IMR-90 (cell line): Measurements from ENCODE around the gene SLC66A2. TPM values are rescaled to one million over a fixed set of nuclear protein-coding genes. Genes with fewer than 3 reads are reported as not detected.

Source experiments
- ATAC-seq: fragments of 200-7000 bp; cut with Tn5 transposase; 2 replicates; pipeline ENCODE4 v1.9.1; 2020; ENCODE audit warnings: low read depth, mild to moderate bottlenecking, moderate library complexity
- BruUV-seq: library from RNA; stranded (reverse); fragments of 400-500 nt; replicated peaks from 2 replicates; lab custom pipeline; 2021; lab: Mats Ljungman, UMichigan
- CTCF ChIA-PET: fragments of 300-600 bp; formaldehyde crosslinking; extraction: SDS; loops from one replicate; lab custom pipeline; 2021; ENCODE audit warnings: antibody characterized with exemption; lab: Yijun Ruan, JAX
- POLR2A ChIA-PET: fragments of 300-600 bp; sonication (Branson Sonifier 250); formaldehyde crosslinking; loops from one replicate; lab custom pipeline; 2022; ENCODE audit warnings: antibody characterized with exemption; ENCODE audit not compliant: unreplicated experiment; lab: Charles Lee
- DNase-seq: peaks from one replicate; pipeline ENCODE4 v3.0.0; 2013
- H2AFZ ChIP-seq: replicated peaks from 2 replicates; pipeline ENCODE3; 2013; ENCODE audit warnings: low read length, mild to moderate bottlenecking; ENCODE audit not compliant: poor library complexity
- H2AK5ac ChIP-seq: 2 replicates; pipeline ENCODE4 v1.6.1; 2013; ENCODE audit warnings: low read depth, low read length, inconsistent platforms
- H2AK9ac ChIP-seq: replicated peaks from 2 replicates; pipeline ENCODE3; 2013; ENCODE audit warnings: mild to moderate bottlenecking, low read depth, low read length, moderate library complexity; ENCODE audit not compliant: poor library complexity
- H2BK120ac ChIP-seq: 2 replicates; pipeline ENCODE4 v1.6.1; 2013; ENCODE audit warnings: low read depth, low read length, inconsistent platforms
- H2BK15ac ChIP-seq: 3 replicates; pipeline ENCODE4 v1.6.1; 2013; ENCODE audit warnings: low read depth, low read length, inconsistent platforms
- H2BK20ac ChIP-seq: 2 replicates; pipeline ENCODE4 v1.6.1; 2013; ENCODE audit warnings: low read depth, mild to moderate bottlenecking, inconsistent platforms, low read length, moderate library complexity
- H2BK5ac ChIP-seq: 2 replicates; pipeline ENCODE4 v1.6.1; 2013; ENCODE audit warnings: mild to moderate bottlenecking, low read depth, low read length, inconsistent platforms; ENCODE audit not compliant: poor library complexity, severe bottlenecking
- H3K14ac ChIP-seq: replicated peaks from 2 replicates; pipeline ENCODE4 v1.6.1; 2013; ENCODE audit warnings: low read depth, low read length, inconsistent platforms
- H3K18ac ChIP-seq: 2 replicates; pipeline ENCODE4 v1.6.1; 2013; ENCODE audit warnings: low read depth, low read length, control low read depth
- H3K23ac ChIP-seq: 2 replicates; pipeline ENCODE4 v1.6.1; 2013; ENCODE audit warnings: low read depth, low read length, inconsistent platforms
- H3K27ac ChIP-seq: 2 replicates; pipeline ENCODE4 v1.5.1; 2013; ENCODE audit warnings: mild to moderate bottlenecking, control low read depth, low read length; ENCODE audit not compliant: insufficient read depth
- H3K27me3 ChIP-seq: 2 replicates; pipeline ENCODE4 v1.6.1; 2013; ENCODE audit warnings: low read length; ENCODE audit not compliant: control insufficient read depth, insufficient read depth
- H3K36me3 ChIP-seq: 2 replicates; pipeline ENCODE4 v1.6.1; 2013; ENCODE audit warnings: low read length, mixed read lengths; ENCODE audit not compliant: control insufficient read depth, insufficient read depth
- H3K4ac ChIP-seq: 2 replicates; pipeline ENCODE4 v1.6.1; 2013; ENCODE audit warnings: low read depth, low read length, inconsistent platforms
- H3K4me1 ChIP-seq: 2 replicates; pipeline ENCODE4 v1.6.1; 2013; ENCODE audit warnings: low read length, mixed read lengths; ENCODE audit not compliant: control insufficient read depth, insufficient read depth
- H3K4me2 ChIP-seq: 2 replicates; pipeline ENCODE4 v1.6.1; 2013; ENCODE audit warnings: low read depth, mild to moderate bottlenecking, control low read depth, low read length, moderate library complexity
- H3K4me3 ChIP-seq: 2 replicates; pipeline ENCODE4 v1.5.1; 2013; ENCODE audit warnings: low read depth, mild to moderate bottlenecking, control low read depth, low read length, moderate library complexity; ENCODE audit not compliant: insufficient read depth
- H3K56ac ChIP-seq: 2 replicates; pipeline ENCODE4 v1.6.1; 2013; ENCODE audit warnings: low read length, inconsistent platforms; ENCODE audit not compliant: insufficient read depth; ENCODE audit errors: extremely low read depth
- H3K79me1 ChIP-seq, 2 experiments: 2 replicates each; pipeline ENCODE4 v1.6.1; 2013; ENCODE audit warnings: low read length in 2 of 2, inconsistent platforms in 1 of 2, low read depth in 1 of 2
- H3K9ac ChIP-seq: 2 replicates; pipeline ENCODE4 v1.6.1; 2013; ENCODE audit warnings: low read depth, low read length, control low read depth
- H3K9me1 ChIP-seq: 2 replicates; pipeline ENCODE4 v1.6.1; 2013; ENCODE audit warnings: low read length, inconsistent platforms; ENCODE audit not compliant: insufficient read depth
- H3K9me3 ChIP-seq: 2 replicates; pipeline ENCODE4 v1.6.1; 2013; ENCODE audit warnings: low read length; ENCODE audit not compliant: control insufficient read depth, insufficient read depth
- H4K20me1 ChIP-seq: 2 replicates; pipeline ENCODE4 v1.6.1; 2013; ENCODE audit warnings: low read length, inconsistent platforms; ENCODE audit not compliant: insufficient read depth
- H4K5ac ChIP-seq: 2 replicates; pipeline ENCODE4 v1.6.1; 2013; ENCODE audit warnings: mild to moderate bottlenecking, low read depth, low read length, control low read depth
- H4K8ac ChIP-seq, 2 experiments: 2 replicates each; pipeline ENCODE4 v1.6.1; 2013; ENCODE audit warnings: low read depth in 2 of 2, low read length in 2 of 2, control low read depth in 1 of 2, inconsistent platforms in 1 of 2
- H4K91ac ChIP-seq: 2 replicates; pipeline ENCODE4 v1.6.1; 2013; ENCODE audit warnings: low read depth, low read length, inconsistent platforms; ENCODE audit not compliant: insufficient read depth
- BHLHE40 ChIP-seq: fragments of 150-350 bp; IDR thresholded peaks from 2 replicates; pipeline ENCODE4 v1.6.1; 2016; ENCODE audit warnings: mild to moderate bottlenecking, low read depth, low read length
- CEBPB ChIP-seq: IDR thresholded peaks from 2 replicates; pipeline ENCODE4 v1.6.1; 2012; ENCODE audit warnings: low read depth, low read length, improper control_type of control experiment
- CHD1 ChIP-seq: IDR thresholded peaks from 2 replicates; pipeline ENCODE4 v1.6.1; 2012; ENCODE audit warnings: low read depth, low read length, improper control_type of control experiment
- FOS ChIP-seq: fragments of 150-350 bp; IDR thresholded peaks from 2 replicates; pipeline ENCODE4 v1.6.1; 2016; ENCODE audit warnings: low read depth, low read length
- MAZ ChIP-seq: IDR thresholded peaks from 2 replicates; pipeline ENCODE4 v1.6.1; 2012; ENCODE audit warnings: low read depth, mild to moderate bottlenecking, low read length, improper control_type of control experiment, moderate library complexity, borderline replicate concordance
- MXI1 ChIP-seq: IDR thresholded peaks from 2 replicates; pipeline ENCODE4 v1.6.1; 2012; ENCODE audit warnings: low read depth, mild to moderate bottlenecking, low read length, moderate library complexity, borderline replicate concordance
- POLR2A ChIP-seq: IDR thresholded peaks from 2 replicates; pipeline ENCODE4 v1.6.1; 2012; ENCODE audit warnings: mild to moderate bottlenecking, low read depth, low read length
- RAD21 ChIP-seq: IDR thresholded peaks from 2 replicates; pipeline ENCODE4 v1.6.1; 2012; ENCODE audit warnings: low read length, improper control_type of control experiment
- RCOR1 ChIP-seq: IDR thresholded peaks from 2 replicates; pipeline ENCODE4 v1.6.1; 2012; ENCODE audit warnings: mild to moderate bottlenecking, low read length, improper control_type of control experiment; ENCODE audit not compliant: insufficient replicate concordance
- WGBS, 2 experiments: methylation state at CpG; one replicate each; pipeline versions ENCODE4 v1.1.5 to v1.1.7; 2013; ENCODE audit warnings: missing lambda C conversion rate in 2 of 2; ENCODE audit not compliant: insufficient read length in 1 of 2; ENCODE audit errors: extremely low coverage in 2 of 2; 5-methylcytosine and 5-hydroxymethylcytosine counted together
- dilution Hi-C: fragments of 300-500 bp; cut with HindIII; formaldehyde crosslinking; loops from one replicate; pipeline ENCODE4 v1.14.3; 2018; ENCODE audit warnings: low sequenced_read_pairs; ENCODE audit not compliant: unreplicated experiment
- in situ Hi-C: fragments of 300-500 bp; cut with MboI; formaldehyde crosslinking; loops from 3 replicates; pipeline ENCODE4 v1.14.3; 2019; ENCODE audit warnings: low sequenced_read_pairs, inconsistent platforms, mixed read lengths
- intact Hi-C: fragments of 100-400 bp; cut with micrococcal nuclease; formaldehyde crosslinking; loops from 2 replicates; pipeline ENCODE4 v1.10.0; 2022
- polyA plus RNA-seq, 3 experiments: library from polyadenylated mRNA; depleted of rRNA; stranded (reverse); fragments of >200 nt; gene quantifications; 2 replicates each; pipeline ENCODE4 v1.2.3, GENCODE V29; 2012; ENCODE audit warnings: low replicate concordance in 1 of 3
- total RNA-seq: library from RNA; depleted of rRNA; stranded (reverse); fragments of >200 nt; gene quantifications from 2 replicates; pipeline ENCODE4 v1.2.3, GENCODE V29; 2012
- TF ChIP-seq, protein P1 (sequence below): fragments of 150-350 bp; IDR thresholded peaks from 2 replicates; pipeline ENCODE4 v1.6.1; 2017; ENCODE audit warnings: mild to moderate bottlenecking, antibody characterized with exemption, low read length, low read depth
- TF ChIP-seq, protein P2 (sequence below): conservative IDR thresholded peaks from 2 replicates; pipeline ENCODE4 v1.5.1; 2012; ENCODE audit warnings: mild to moderate bottlenecking, low read depth, low read length, improper control_type of control experiment

Gene SLC66A2
- total and polyA plus RNA-seq, 2 of the 4 experiments (the other 2 are of a cell fraction), result 17.6 to 23.5 TPM

DNA sequence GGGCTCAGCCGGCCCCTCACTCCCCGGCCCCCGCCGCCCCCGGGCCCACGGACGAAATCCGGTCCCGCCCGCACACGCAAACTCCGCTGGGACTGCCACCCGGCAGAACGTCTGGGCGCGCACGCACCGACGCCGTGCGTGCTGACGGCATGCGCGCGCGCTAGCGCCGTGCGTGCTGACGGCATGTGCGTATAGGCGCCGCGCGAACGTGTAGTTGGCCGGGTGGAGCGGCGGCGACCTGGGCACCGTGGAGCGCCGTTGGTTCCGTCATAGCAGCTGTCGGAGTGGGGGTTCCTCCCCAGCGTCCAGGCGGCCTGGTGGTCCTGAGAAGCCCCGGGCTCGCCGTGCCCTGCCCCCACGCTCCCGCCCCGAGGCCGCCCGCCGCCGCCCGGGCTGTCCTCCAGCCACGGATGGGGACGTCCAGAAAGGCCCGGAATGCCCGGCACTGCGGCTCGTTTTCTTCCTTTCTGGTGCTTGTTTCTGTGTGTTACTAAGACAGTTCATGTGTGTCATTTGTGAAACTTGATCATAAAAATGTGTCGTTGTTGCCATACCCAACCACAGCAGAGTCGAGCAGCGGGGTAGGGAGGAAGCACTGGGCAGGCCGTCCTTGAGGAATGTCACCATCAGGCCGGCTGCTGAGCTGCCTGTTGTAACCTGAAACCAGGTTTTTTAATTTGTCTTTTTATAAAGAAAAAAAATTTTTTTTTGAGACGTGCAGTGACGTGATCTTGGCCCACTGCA lies 37.2 kb upstream of the SLC66A2 start, which contains the start of gene TXNL4A:
Gene TXNL4A (minus strand): TSS at position 113 of the 744 bp plus-strand sequence. CDS start 171 bp downstream, outside the sequence.
- POLR2A ChIA-PET, result no interaction called here
- 0% methylated on average over 41 of the region's 71 CpGs; no CpG with 5 or more reads in 1 of the 2 experiments for WGBS, 2 experiments

More for the DNA sequence above, 37.2 kb upstream of the SLC66A2 start, which contains the start of gene TXNL4A:
- H2BK120ac ChIP-seq, result peak within 1 kb of the TSS; percentile 63
- peaks cover 9% of the 10 kb centered on the region for H3K36me3 ChIP-seq
- peak within 1 kb of the TSS; percentile 97 for H2AK9ac ChIP-seq
- peak within 1 kb of the TSS; percentile 93 for H3K56ac ChIP-seq
- H2BK15ac ChIP-seq, result no peak within 1 kb of the TSS; the same call in 2 of the 3 replicates
- H3K27ac ChIP-seq, result peak within 1 kb of the TSS; percentile 94
- H4K20me1 ChIP-seq, result peaks cover 44% of the 10 kb centered on the region
- TF ChIP-seq, protein P1, sequence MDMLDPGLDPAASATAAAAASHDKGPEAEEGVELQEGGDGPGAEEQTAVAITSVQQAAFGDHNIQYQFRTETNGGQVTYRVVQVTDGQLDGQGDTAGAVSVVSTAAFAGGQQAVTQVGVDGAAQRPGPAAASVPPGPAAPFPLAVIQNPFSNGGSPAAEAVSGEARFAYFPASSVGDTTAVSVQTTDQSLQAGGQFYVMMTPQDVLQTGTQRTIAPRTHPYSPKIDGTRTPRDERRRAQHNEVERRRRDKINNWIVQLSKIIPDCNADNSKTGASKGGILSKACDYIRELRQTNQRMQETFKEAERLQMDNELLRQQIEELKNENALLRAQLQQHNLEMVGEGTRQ, result no peak
- TF ChIP-seq MXI1, result peak; percentile 59; the same call in 1 of the 2 replicates
- TF ChIP-seq RCOR1, result no peak
- TF ChIP-seq FOS, result 0 out of 2 replicates have a peak, but pooled peaks have one; percentile 28
- TF ChIP-seq MAZ, result peak; percentile 27; the same call in 1 of the 2 replicates
- TF ChIP-seq CHD1, result 0 out of 2 replicates have a peak, but pooled peaks have one; percentile 69
- peak; percentile 90 for TF ChIP-seq BHLHE40
- TF ChIP-seq CEBPB, result no peak
- TF ChIP-seq POLR2A, result peak; percentile 77
- TF ChIP-seq, protein P2, sequence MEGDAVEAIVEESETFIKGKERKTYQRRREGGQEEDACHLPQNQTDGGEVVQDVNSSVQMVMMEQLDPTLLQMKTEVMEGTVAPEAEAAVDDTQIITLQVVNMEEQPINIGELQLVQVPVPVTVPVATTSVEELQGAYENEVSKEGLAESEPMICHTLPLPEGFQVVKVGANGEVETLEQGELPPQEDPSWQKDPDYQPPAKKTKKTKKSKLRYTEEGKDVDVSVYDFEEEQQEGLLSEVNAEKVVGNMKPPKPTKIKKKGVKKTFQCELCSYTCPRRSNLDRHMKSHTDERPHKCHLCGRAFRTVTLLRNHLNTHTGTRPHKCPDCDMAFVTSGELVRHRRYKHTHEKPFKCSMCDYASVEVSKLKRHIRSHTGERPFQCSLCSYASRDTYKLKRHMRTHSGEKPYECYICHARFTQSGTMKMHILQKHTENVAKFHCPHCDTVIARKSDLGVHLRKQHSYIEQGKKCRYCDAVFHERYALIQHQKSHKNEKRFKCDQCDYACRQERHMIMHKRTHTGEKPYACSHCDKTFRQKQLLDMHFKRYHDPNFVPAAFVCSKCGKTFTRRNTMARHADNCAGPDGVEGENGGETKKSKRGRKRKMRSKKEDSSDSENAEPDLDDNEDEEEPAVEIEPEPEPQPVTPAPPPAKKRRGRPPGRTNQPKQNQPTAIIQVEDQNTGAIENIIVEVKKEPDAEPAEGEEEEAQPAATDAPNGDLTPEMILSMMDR, result no peak
- TF ChIP-seq RAD21, result no peak
- peak within 1 kb of the TSS; percentile 96 for H3K9ac ChIP-seq
- peak within 1 kb of the TSS; percentile 68 for H3K18ac ChIP-seq
- peak within 1 kb of the TSS; percentile 91 for H2BK5ac ChIP-seq
- peak within 1 kb of the TSS; percentile 99 for H3K14ac ChIP-seq
- H3K79me1 ChIP-seq, result peaks cover 7 to 38% of the 10 kb centered on the region in 2 experiments; a peak in 3 of 4 replicates
- peak within 1 kb of the TSS; percentile 98 for H2AFZ ChIP-seq
- peak within 1 kb of the TSS; percentile 89 for H3K4me2 ChIP-seq
- in situ Hi-C loops (no loop called here), intact Hi-C loops (loop anchor here (1.0 to 5.0 kb wide), 2 partner anchors 46 to 144 kb away; partner anchors contain the start of gene RBFA), dilution Hi-C loops (no loop called here)
- no TSS peak for BruUV-seq
- H3K27me3 ChIP-seq, result no peaks in the 10 kb centered on the region
- DNase-seq (peak; percentile 89), ATAC-seq (peak; percentile 95)
- peak within 1 kb of the TSS; percentile 100 for H2AK5ac ChIP-seq
- peak within 1 kb of the TSS; percentile 91 for H4K91ac ChIP-seq
- H3K9me1 ChIP-seq, result 0 out of 2 replicates have a peak, but pooled peaks cover 3% of the 10 kb centered on the region
- CTCF ChIA-PET, result no interaction called here
- no peak within 1 kb of the TSS for H2BK20ac ChIP-seq
- peaks cover 7% of the 10 kb centered on the region for H3K4me1 ChIP-seq
- peak within 1 kb of the TSS; percentile 85 for H3K4me3 ChIP-seq
- H3K23ac ChIP-seq, result peak within 1 kb of the TSS; percentile 94
- H3K4ac ChIP-seq, result peak within 1 kb of the TSS; percentile 96
- peak within 1 kb of the TSS; percentile 92 for H4K5ac ChIP-seq
- peak within 1 kb of the TSS; percentile 94 to 99 for H4K8ac ChIP-seq
- H3K9me3 ChIP-seq, result no peaks in the 10 kb centered on the region
